Activated B cell treated with CpG ODN at 0.5 μM for 24 hours (primary cell): Measurements from ENCODE around the gene ZNF419. TPM values are rescaled to one million over a fixed set of nuclear protein-coding genes. Genes with fewer than 3 reads are reported as not detected.
"Not testable (repeated sequence)": the region's sequence is repeated elsewhere in the genome, so short reads cannot be mapped to it uniquely, and the experiment has no call there.

Source experiments
- ATAC-seq: fragments of 200-7000 bp; cut with Tn5 transposase; one replicate; pipeline ENCODE4 v1.10.0; 2021; ENCODE audit warnings: low read depth, mild to moderate bottlenecking, moderate library complexity
- CTCF ChIA-PET: fragments of 350-600 bp; sonication (Branson Sonifier 250); formaldehyde crosslinking; loops from one replicate; lab custom pipeline; 2021; ENCODE audit warnings: antibody characterized with exemption; lab: Charles Lee
- POLR2A ChIA-PET: fragments of 350-600 bp; sonication (Branson Sonifier 250); formaldehyde crosslinking; loops from one replicate; lab custom pipeline; 2021; ENCODE audit warnings: antibody characterized with exemption; lab: Charles Lee
- DNase-seq: peaks from one replicate; pipeline ENCODE4 v3.0.0; 2022
- H3K27ac Mint-ChIP-seq: one replicate; pipeline ENCODE4 v1.8.0; 2020; ENCODE audit warnings: mixed read lengths
- H3K27me3 Mint-ChIP-seq: one replicate; pipeline ENCODE4 v1.8.0; 2021; ENCODE audit warnings: mixed read lengths
- H3K36me3 Mint-ChIP-seq: one replicate; pipeline ENCODE4 v1.8.0; 2021; ENCODE audit warnings: low read depth, mixed read lengths
- H3K4me1 Mint-ChIP-seq: one replicate; pipeline ENCODE4 v1.8.0; 2021; ENCODE audit warnings: mixed read lengths
- H3K4me3 Mint-ChIP-seq: one replicate; pipeline ENCODE4 v1.8.0; 2020; ENCODE audit warnings: mild to moderate bottlenecking, mixed read lengths
- H3K9me3 Mint-ChIP-seq: one replicate; pipeline ENCODE4 v1.8.0; 2020; ENCODE audit warnings: mixed read lengths
- CTCF ChIP-seq: fragments of 200-600 bp; IDR thresholded peaks from one replicate; pipeline ENCODE4 v1.8.0; 2022; ENCODE audit warnings: antibody characterized with exemption, mild to moderate bottlenecking
- intact Hi-C: fragments of 100-400 bp; cut with micrococcal nuclease; formaldehyde crosslinking; loops from one replicate; pipeline ENCODE4 v1.15.1; 2024
- total RNA-seq: library from RNA; stranded (reverse); gene quantifications from 2 replicates; pipeline ENCODE4 v1.2.3, GENCODE V29; 2022

Gene ZNF419
- total RNA-seq, 1 donor from 2014 or later, result 17.2 TPM

GRCh38 chr19:57452307-57452706 lies 35.2 kb upstream of the ZNF419 start:
- POLR2A ChIA-PET, result no interaction called here
- Mint-ChIP-seq H3K27me3 (no peaks in the 10 kb centered on the region), H3K4me3 (no peak overlapping the region), H3K36me3 (peaks cover 41% of the 10 kb centered on the region), H3K4me1 (no peaks in the 10 kb centered on the region), H3K27ac (no peak overlapping the region), H3K9me3 (peaks cover 14% of the 10 kb centered on the region)
- no peak for ATAC-seq
- CTCF ChIA-PET, result no interaction called here
- no peak for DNase-seq
- no peak for TF ChIP-seq CTCF
- intact Hi-C loops, result no loop called here

GRCh38 chr19:57465680-57466381 lies 21.7 kb upstream of the ZNF419 start:
- H3K27ac Mint-ChIP-seq, result no peak overlapping the region
- POLR2A ChIA-PET, result no interaction called here
- intact Hi-C loops, result no loop called here

GRCh38 chr19:57466489-57466888 lies 21.1 kb upstream of the ZNF419 start:
- peaks cover 47% of the 10 kb centered on the region for H3K36me3 Mint-ChIP-seq
- no peak overlapping the region for H3K27ac Mint-ChIP-seq
- H3K27me3 Mint-ChIP-seq, result no peaks in the 10 kb centered on the region
- H3K9me3 Mint-ChIP-seq, result peaks cover 41% of the 10 kb centered on the region
- ATAC-seq (no peak), DNase-seq (no peak)
- intact Hi-C loops, result no loop called here
- H3K4me1 Mint-ChIP-seq, result no peaks in the 10 kb centered on the region
- CTCF ChIA-PET, result no interaction called here
- H3K4me3 Mint-ChIP-seq, result no peak overlapping the region
- no peak for TF ChIP-seq CTCF
- POLR2A ChIA-PET, result no interaction called here

More at GRCh38 chr19:57465680-57466381, 21.7 kb upstream of the ZNF419 start:
- ATAC-seq (no peak), DNase-seq (no peak)
- TF ChIP-seq CTCF, result no peak
- Mint-ChIP-seq H3K27me3 (no peaks in the 10 kb centered on the region), H3K36me3 (peaks cover 40% of the 10 kb centered on the region), H3K4me3 (no peak overlapping the region), H3K9me3 (peaks cover 39% of the 10 kb centered on the region), H3K4me1 (no peaks in the 10 kb centered on the region)
- CTCF ChIA-PET, result interaction anchor here (0.6 to 1.0 kb wide), 2 partner anchors 198 to 1120 kb away, joined by 3 read pairs; no protein-coding TSS in a partner anchor

- TF ChIP-seq CTCF, result no peak
- DNase-seq, result no peak
- peaks cover 84% of the 10 kb centered on the region for H3K36me3 Mint-ChIP-seq
- ChIA-PET CTCF (no interaction called here), POLR2A (interaction anchor here (0.6 kb wide), 1 partner anchor 529 kb away, joined by 3 read pairs; the partner anchor contains the start of gene ZNF606)
- ATAC-seq, result no peak
- no peak overlapping the region for H3K4me3 Mint-ChIP-seq
- no peak overlapping the region for H3K27ac Mint-ChIP-seq
- H3K4me1 Mint-ChIP-seq, result peaks cover 29% of the 10 kb centered on the region
- peaks cover 60% of the 10 kb centered on the region for H3K9me3 Mint-ChIP-seq
- intact Hi-C loops, result no loop called here
- H3K27me3 Mint-ChIP-seq, result no peaks in the 10 kb centered on the region
These were observed 13.9 kb upstream of the ZNF419 start for GRCh38 chr19:57473646-57474045.

- peak; percentile 68 for DNase-seq
- peak within 1 kb of the TSS; percentile 91 for H3K4me3 Mint-ChIP-seq
- ATAC-seq, result peak; percentile 98
- intact Hi-C loops, result loop anchor here (1.0 to 2.0 kb wide), 6 partner anchors 10 to 88 kb away; partner anchors contain the start of genes ZNF17, ZNF419, ZNF548 and ZNF549
- ChIA-PET POLR2A (interaction anchor here (0.5 to 1.9 kb wide), 8 partner anchors 10 to 810 kb away, joined by 3 to 6 read pairs (median 3); partner anchors contain the start of genes ZNF211, ZNF274, ZNF304 and ZNF419), CTCF (no interaction called here)
- peaks cover 29% of the 10 kb centered on the region for H3K4me1 Mint-ChIP-seq
- H3K27me3 Mint-ChIP-seq, result no peaks in the 10 kb centered on the region
- peaks cover 38% of the 10 kb centered on the region for H3K9me3 Mint-ChIP-seq
- H3K36me3 Mint-ChIP-seq, result peaks cover 51% of the 10 kb centered on the region
- H3K27ac Mint-ChIP-seq, result peak within 1 kb of the TSS; percentile 90
- no peak for TF ChIP-seq CTCF
These were observed 10.2 kb upstream of the ZNF419 start, which contains the start of gene ZNF772 for GRCh38 chr19:57477191-57478008. Gene ZNF772 (minus strand): TSS chr19:57477566. CDS start chr19:57477309, 257 bp downstream.

- CTCF ChIA-PET, H3K27ac Mint-ChIP-seq, ATAC-seq, DNase-seq, H3K27me3 Mint-ChIP-seq: not testable (repeated sequence)
- Mint-ChIP-seq H3K4me3 (peak overlapping the region; percentile 70), H3K4me1 (peaks cover 13% of the 10 kb centered on the region), H3K9me3 (peaks cover 14% of the 10 kb centered on the region), H3K36me3 (peaks cover 42% of the 10 kb centered on the region)
- intact Hi-C loops, result loop anchor here (5.0 kb wide), 1 partner anchor 459 kb away; the partner anchor contains the start of gene ZNF256
- POLR2A ChIA-PET, result interaction anchor here (1.1 kb wide), 1 partner anchor 11 kb away, joined by 6 read pairs; the partner anchor contains the start of gene ZNF772
These were observed 722 bp downstream of the ZNF419 start for GRCh38 chr19:57488299-57488644.

- peaks cover 22% of the 10 kb centered on the region for H3K4me1 Mint-ChIP-seq
- peaks cover 27% of the 10 kb centered on the region for H3K9me3 Mint-ChIP-seq
- DNase-seq, ATAC-seq, CTCF ChIA-PET, H3K27me3 Mint-ChIP-seq: not testable (repeated sequence)
- H3K4me3 Mint-ChIP-seq, result peak overlapping the region; percentile 76
- peak overlapping the region; percentile 83 for H3K27ac Mint-ChIP-seq
- intact Hi-C loops, result loop anchor here (1.0 to 2.0 kb wide), 6 partner anchors 12 to 136 kb away; partner anchors contain the start of genes TRAPPC2B, ZNF419, ZNF547 and ZNF548
- POLR2A ChIA-PET, result interaction anchor here (0.5 to 1.4 kb wide), 7 partner anchors 12 to 651 kb away, joined by 3 to 8 read pairs (median 4); partner anchors contain the start of genes ZNF134, ZNF154, ZNF329 and ZNF419
- H3K36me3 Mint-ChIP-seq, result peaks cover 48% of the 10 kb centered on the region
These were observed 11.8 kb downstream of the ZNF419 start for GRCh38 chr19:57499332-57499679.
